Activated CD4-positive, alpha-beta T cell treated with anti-CD3 and anti-CD28 coated beads, Interleukin-2, amount 10 ng/mL, durations not matched to agents 7 days and 5 days (primary cell): ENCODE results near the gene PTPRM. TPM values are rescaled to one million over a fixed set of nuclear protein-coding genes. Genes with fewer than 3 reads are reported as not detected.

Experiments used
- CTCF ChIA-PET: fragments of 350-600 bp; sonication (Branson Sonifier 250); formaldehyde crosslinking; loops from one replicate; lab custom pipeline; 2021; ENCODE audit warnings: antibody characterized with exemption; lab: Charles Lee
- POLR2A ChIA-PET: fragments of 350-600 bp; sonication (Branson Sonifier 250); formaldehyde crosslinking; loops from one replicate; lab custom pipeline; 2021; ENCODE audit warnings: antibody characterized with exemption; lab: Charles Lee
- DNase-seq: peaks from one replicate; pipeline ENCODE4 v3.0.0-alpha.2; 2020
- H3K27ac Mint-ChIP-seq: one replicate; pipeline ENCODE4 v1.8.0; 2021; ENCODE audit warnings: mild to moderate bottlenecking, moderate library complexity, mixed read lengths
- H3K27me3 Mint-ChIP-seq: one replicate; pipeline ENCODE4 v1.8.0; 2021; ENCODE audit warnings: mixed read lengths
- H3K36me3 Mint-ChIP-seq: one replicate; pipeline ENCODE4 v1.8.0; 2021; ENCODE audit warnings: low read depth, mixed read lengths
- H3K4me1 Mint-ChIP-seq: one replicate; pipeline ENCODE4 v1.8.0; 2021; ENCODE audit warnings: mixed read lengths
- H3K4me3 Mint-ChIP-seq: one replicate; pipeline ENCODE4 v1.8.0; 2021; ENCODE audit warnings: mild to moderate bottlenecking, moderate library complexity, mixed read lengths
- H3K9me3 Mint-ChIP-seq: one replicate; pipeline ENCODE4 v1.8.0; 2021; ENCODE audit warnings: mixed read lengths
- total RNA-seq, 2 experiments: library from RNA; stranded (reverse); gene quantifications; one replicate each; pipeline ENCODE4 v1.2.3, GENCODE V29; 2021

The PTPRM gene
- total RNA-seq, 2 experiments from 2014 or later, result 5.1 to 10.5 TPM

DNA sequence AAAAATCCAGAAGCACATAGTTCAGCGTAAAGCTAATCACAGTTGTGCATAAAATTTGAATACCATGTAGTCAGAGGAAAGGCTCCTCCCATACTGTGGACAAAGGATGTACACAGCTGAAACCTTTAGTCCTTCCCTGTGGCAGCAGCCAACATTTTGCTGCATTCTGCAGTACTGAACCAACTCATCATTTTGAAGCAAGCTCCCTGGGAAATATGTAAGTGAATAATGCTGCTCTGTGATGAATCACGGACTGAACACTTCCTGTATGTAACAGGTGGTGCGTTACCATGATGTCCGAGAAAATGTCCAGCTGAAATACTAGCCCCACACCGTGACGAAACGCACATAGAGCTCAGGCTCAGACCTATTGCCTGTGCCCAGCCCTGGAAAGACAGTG lies 621.1 kb downstream of the PTPRM start:
- CTCF ChIA-PET, result no interaction called here
- POLR2A ChIA-PET, result no interaction called here
- no peak for DNase-seq
- Mint-ChIP-seq H3K27me3 (no peaks in the 10 kb centered on the region), H3K4me1 (no peaks in the 10 kb centered on the region), H3K9me3 (no peaks in the 10 kb centered on the region), H3K27ac (no peak overlapping the region), H3K36me3 (no peaks in the 10 kb centered on the region), H3K4me3 (no peak overlapping the region)

DNA sequence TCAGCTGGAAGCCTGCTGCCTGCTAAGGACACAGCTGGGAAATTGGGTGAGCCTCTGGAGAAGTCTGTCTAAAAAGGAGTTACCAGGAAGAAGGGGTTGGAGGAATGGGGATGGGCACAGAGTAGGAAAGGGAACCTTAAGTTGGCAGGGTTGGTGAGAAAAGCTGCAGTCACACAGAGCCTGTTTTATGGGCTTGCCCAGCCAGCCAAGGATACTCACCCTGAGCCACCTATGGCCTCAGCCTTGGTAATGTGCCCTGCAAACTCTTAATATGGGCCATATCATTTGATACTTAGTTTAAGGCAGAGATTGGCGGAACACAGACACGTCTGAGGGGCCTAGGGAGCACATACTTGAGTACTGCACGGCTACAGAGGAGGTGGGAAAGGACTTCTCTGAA lies 623.9 kb downstream of the PTPRM start:
- Mint-ChIP-seq H3K4me1 (no peaks in the 10 kb centered on the region), H3K27ac (no peak overlapping the region), H3K4me3 (no peak overlapping the region), H3K36me3 (no peaks in the 10 kb centered on the region), H3K27me3 (no peaks in the 10 kb centered on the region), H3K9me3 (no peaks in the 10 kb centered on the region)
- no peak for DNase-seq
- ChIA-PET POLR2A (no interaction called here), CTCF (no interaction called here)

DNA sequence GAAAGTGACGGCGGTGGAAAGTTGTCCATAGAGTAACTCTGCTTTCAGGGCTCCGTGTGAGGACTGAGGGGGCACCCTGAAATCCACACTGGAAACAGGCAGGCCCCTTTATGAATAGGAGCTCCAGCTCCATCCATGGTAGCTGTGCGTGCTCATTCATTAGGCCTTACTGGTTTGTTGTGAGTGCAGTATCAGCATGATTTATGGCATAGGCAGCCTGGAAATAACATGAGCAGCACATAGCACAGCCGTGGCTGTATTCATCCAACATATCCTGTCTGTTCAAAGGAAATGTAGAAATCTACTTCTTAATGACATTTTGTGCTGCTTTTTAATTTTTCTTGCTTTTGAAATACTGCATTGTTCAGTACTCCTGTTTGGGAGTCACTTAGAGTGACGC lies 627.3 kb downstream of the PTPRM start:
- POLR2A ChIA-PET, result no interaction called here
- H3K4me3 Mint-ChIP-seq, result no peak overlapping the region

DNA sequence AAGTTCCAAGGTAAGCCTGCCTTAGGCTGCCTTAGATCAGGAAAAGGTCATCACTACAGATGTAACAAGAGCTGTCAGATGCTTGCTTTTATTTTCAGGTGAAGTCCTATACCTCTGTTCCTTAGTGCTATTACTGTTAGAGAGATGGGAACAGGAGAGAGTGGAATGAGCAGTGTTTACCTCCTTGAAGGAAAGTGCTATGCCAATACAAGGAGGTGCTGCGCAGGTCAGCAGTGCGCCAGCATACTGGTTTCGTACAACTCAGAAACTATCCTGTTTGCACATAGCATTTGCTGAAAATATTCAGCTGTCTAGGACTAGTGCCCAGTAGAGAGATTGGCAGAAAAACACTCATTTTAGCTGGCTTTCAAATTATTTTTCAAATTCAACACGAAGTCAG lies 629.1 kb downstream of the PTPRM start:
- Mint-ChIP-seq H3K36me3 (no peaks in the 10 kb centered on the region), H3K9me3 (no peaks in the 10 kb centered on the region), H3K4me1 (no peaks in the 10 kb centered on the region), H3K27me3 (no peaks in the 10 kb centered on the region), H3K27ac (no peak overlapping the region), H3K4me3 (no peak overlapping the region)
- POLR2A ChIA-PET, result no interaction called here
- DNase-seq, result no peak
- CTCF ChIA-PET, result interaction anchor here (0.9 kb wide), 1 partner anchor 15 kb away, joined by 3 read pairs; no protein-coding TSS in a partner anchor

More for the DNA sequence above, 627.3 kb downstream of the PTPRM start:
- Mint-ChIP-seq H3K4me1 (no peaks in the 10 kb centered on the region), H3K9me3 (no peaks in the 10 kb centered on the region), H3K36me3 (no peaks in the 10 kb centered on the region), H3K27ac (no peak overlapping the region), H3K27me3 (no peaks in the 10 kb centered on the region)
- no peak for DNase-seq
- CTCF ChIA-PET, result no interaction called here

DNA sequence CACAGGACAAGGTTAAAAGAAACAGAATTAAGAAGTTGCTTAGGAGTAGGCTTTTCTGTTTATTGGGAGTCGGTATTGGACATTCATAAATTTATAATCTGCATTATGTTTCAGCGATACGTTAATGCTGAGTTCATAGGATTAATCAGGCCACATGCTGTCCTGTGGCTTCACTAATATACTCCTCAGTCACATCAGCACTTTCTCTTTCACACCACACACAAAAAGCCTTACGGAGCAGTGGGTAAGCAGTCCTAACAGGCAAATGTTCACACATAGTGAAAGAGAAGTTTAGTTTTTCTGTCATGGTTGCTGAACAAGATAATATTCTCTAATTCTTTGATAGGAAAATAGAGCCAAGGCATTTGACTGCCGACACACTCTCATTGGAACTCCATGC lies 630.4 kb downstream of the PTPRM start:
- Mint-ChIP-seq H3K4me3 (no peak overlapping the region), H3K36me3 (no peaks in the 10 kb centered on the region), H3K4me1 (no peaks in the 10 kb centered on the region), H3K27me3 (no peaks in the 10 kb centered on the region), H3K9me3 (no peaks in the 10 kb centered on the region), H3K27ac (no peak overlapping the region)
- POLR2A ChIA-PET, result no interaction called here
- CTCF ChIA-PET, result no interaction called here
- DNase-seq, result no peak

DNA sequence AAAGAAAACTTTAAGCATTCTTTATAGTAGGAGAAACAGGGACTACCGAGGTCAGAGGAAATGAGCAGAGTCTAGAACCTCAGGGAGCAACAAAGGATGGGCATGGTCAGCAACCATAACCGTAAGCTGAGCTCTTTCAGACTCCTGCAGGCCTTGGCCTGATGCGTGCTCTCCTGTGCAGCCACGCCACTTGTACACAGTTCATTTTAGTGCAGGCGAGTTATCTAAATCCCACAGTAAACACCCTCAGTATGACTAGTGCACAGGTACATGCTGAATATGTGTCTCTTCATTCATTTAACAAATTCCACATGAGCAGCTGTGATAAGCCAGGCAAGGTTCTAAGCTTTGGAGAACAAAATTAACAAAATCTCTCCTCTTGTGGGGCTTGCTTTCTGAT lies 640.9 kb downstream of the PTPRM start:
- H3K27ac Mint-ChIP-seq, result no peak overlapping the region
- ChIA-PET POLR2A (no interaction called here), CTCF (no interaction called here)
- no peaks in the 10 kb centered on the region for H3K36me3 Mint-ChIP-seq
- H3K9me3 Mint-ChIP-seq, result no peaks in the 10 kb centered on the region
- H3K4me3 Mint-ChIP-seq, result no peak overlapping the region
- no peak for DNase-seq
- H3K27me3 Mint-ChIP-seq, result no peaks in the 10 kb centered on the region
- H3K4me1 Mint-ChIP-seq, result no peaks in the 10 kb centered on the region

DNA sequence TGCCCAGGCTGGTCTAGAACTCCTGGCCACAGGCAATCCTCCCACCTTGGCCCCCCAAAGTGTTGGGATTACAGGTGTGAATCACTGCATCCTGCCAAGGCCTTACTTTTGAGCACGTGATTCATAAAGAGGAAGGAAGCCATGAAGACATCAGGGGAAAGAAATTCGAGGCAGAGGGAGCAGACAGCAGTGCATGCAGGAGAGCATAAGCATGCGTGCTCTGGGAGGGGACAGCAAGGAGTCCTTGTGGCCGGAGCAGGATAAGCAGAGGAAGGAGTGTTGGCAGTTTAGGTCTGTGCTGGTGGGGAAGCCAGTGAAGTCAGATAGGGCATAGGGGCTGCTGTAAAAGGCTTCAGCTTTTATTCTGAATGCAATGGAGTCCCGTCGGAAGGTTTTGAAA lies 641.6 kb downstream of the PTPRM start:
- Mint-ChIP-seq H3K27me3 (no peaks in the 10 kb centered on the region), H3K27ac (no peak overlapping the region), H3K4me1 (no peaks in the 10 kb centered on the region), H3K36me3 (no peaks in the 10 kb centered on the region), H3K9me3 (no peaks in the 10 kb centered on the region), H3K4me3 (no peak overlapping the region)
- ChIA-PET POLR2A (no interaction called here), CTCF (no interaction called here)
- no peak for DNase-seq

DNA sequence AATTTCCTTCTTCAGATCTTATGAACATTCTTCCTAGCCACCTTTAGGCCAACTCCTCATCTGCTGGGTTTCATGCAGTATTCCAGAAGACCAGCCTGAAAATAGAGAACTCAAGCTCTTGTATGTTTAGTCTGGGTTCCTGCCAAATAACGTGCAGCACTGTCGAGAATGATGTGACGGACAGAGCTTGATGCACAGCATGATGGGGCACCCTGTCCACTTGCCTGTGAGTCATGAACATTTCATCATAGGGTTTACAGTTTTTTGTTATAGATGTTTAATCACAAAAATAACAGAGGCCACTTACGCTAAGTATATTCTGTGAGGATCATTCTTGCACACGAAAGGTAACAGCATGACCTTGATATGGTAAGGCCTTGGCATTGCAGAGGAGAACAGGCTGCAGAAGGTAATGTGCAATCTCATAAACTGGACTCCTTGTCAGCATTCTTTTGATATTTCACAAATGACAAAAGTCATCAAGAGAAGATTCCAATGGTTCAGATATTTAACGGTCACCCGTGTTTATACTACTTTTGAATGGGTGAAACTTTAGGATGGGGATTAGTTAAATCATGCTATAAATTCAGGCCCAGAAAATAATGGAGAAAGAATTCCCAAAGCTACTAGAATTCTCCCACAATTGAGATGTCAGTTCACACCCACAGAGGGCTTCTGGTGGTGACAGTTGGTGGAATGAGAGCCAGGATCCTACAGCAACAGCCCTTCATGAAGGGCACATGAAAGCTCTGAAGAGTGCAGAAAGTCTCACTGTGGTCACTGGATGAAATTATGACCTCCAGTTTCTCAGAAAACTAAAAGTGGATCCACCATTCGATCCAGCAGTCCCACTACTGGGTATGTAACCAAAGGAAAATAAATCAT lies 646.0 kb downstream of the PTPRM start:
- DNase-seq, result no peak
- no peak overlapping the region for H3K4me3 Mint-ChIP-seq
- H3K27ac Mint-ChIP-seq, result no peak overlapping the region
- no peaks in the 10 kb centered on the region for H3K9me3 Mint-ChIP-seq
- H3K27me3 Mint-ChIP-seq, result no peaks in the 10 kb centered on the region
- CTCF ChIA-PET, result no interaction called here
- POLR2A ChIA-PET, result no interaction called here
- H3K4me1 Mint-ChIP-seq, result no peaks in the 10 kb centered on the region
- no peaks in the 10 kb centered on the region for H3K36me3 Mint-ChIP-seq

DNA sequence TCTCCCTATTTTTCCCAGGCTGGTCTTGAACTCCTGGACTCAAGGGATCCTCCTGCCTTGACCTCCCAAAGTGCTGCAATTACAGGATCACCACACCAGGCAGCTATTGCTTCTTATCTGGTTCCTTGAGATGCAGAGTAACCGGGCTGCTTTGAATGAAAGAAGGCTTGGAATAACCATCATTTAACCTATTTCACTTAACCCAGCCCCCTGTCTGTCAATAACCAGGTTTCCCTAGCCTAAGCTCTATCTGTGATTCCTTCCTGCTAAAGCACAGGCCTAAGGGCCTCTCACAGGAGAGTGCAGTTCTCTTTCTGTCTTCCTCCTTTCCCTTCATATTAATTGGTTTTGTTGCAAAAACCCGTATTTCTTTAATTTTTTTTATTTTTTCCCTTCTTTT lies 648.6 kb downstream of the PTPRM start:
- no peak for DNase-seq
- Mint-ChIP-seq H3K4me1 (no peaks in the 10 kb centered on the region), H3K27ac (no peak overlapping the region), H3K9me3 (no peaks in the 10 kb centered on the region), H3K4me3 (no peak overlapping the region), H3K27me3 (no peaks in the 10 kb centered on the region), H3K36me3 (no peaks in the 10 kb centered on the region)
- CTCF ChIA-PET, result no interaction called here
- POLR2A ChIA-PET, result no interaction called here

DNA sequence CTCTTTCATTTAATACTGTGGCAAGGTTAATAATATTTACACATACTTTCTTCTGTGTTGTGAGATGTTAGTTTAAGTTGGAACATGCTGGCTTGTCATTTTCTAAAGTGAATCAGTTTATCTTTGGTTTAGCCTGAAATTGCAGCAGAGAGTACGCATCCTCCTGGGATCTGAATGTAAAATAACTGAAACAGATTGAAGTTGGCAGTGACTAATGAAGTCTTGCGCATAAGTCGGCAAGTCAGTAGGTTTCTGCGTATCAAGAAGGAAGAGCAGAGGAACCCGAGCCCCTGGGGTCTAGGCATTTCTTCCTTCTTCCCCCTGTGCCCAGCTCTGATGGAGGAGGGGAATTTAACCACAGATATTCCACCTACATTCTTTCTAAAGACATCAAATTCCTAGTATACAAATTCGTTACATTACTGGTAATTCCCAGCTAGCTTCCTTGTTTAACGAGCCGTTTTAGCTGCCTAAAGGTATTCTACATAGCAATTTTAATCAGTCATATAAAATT lies 650.0 kb downstream of the PTPRM start:
- Mint-ChIP-seq H3K36me3 (no peaks in the 10 kb centered on the region), H3K9me3 (no peaks in the 10 kb centered on the region), H3K4me1 (no peaks in the 10 kb centered on the region), H3K27me3 (no peaks in the 10 kb centered on the region), H3K4me3 (no peak overlapping the region), H3K27ac (no peak overlapping the region)
- DNase-seq, result no peak
- ChIA-PET POLR2A (no interaction called here), CTCF (no interaction called here)

DNA sequence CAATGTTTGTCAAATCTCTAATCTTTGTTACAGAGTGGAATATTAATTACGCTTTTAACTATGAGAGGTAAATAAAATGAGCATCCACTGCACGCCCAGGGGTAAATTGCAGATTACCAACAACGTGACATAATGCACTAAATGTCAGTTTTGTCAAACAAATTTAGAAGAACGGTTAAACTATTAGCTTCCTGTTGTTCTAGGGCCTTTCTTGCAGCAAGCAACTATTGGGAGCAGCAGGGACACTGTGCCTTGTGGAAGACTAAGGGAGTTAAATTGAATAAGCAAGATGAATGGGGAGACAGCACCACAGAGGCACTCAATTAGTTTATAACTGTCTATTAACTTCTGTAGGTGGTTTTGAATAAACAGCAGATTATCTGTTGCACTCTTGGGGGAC lies 651.1 kb downstream of the PTPRM start:
- no peak for DNase-seq
- no peaks in the 10 kb centered on the region for H3K9me3 Mint-ChIP-seq
- no peak overlapping the region for H3K4me3 Mint-ChIP-seq
- CTCF ChIA-PET, result no interaction called here
- H3K27me3 Mint-ChIP-seq, result no peaks in the 10 kb centered on the region
- no peak overlapping the region for H3K27ac Mint-ChIP-seq
- POLR2A ChIA-PET, result no interaction called here
- H3K4me1 Mint-ChIP-seq, result no peaks in the 10 kb centered on the region
- H3K36me3 Mint-ChIP-seq, result no peaks in the 10 kb centered on the region

DNA sequence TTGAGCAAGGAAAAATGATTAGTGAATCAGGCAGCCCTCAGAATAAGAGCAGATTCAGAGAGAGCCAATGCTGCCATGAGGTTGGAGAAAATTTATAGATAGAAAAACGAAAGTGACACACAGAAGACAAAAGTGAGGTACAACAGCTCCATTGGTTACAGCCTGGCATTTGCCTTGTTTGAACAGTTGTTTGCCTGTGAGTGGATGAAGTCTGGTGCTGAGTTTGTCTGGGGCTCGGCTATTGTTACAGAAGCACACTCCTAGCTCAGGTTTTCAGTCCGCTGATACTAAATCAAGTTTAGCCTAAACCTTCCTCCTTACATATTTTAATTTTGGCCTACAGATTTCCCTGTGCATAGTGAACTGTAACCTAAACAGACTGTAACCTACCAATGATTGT lies 654.3 kb downstream of the PTPRM start:
- Mint-ChIP-seq H3K4me1 (no peaks in the 10 kb centered on the region), H3K4me3 (no peak overlapping the region), H3K27ac (no peak overlapping the region), H3K36me3 (no peaks in the 10 kb centered on the region), H3K27me3 (no peaks in the 10 kb centered on the region), H3K9me3 (no peaks in the 10 kb centered on the region)
- DNase-seq, result no peak
- POLR2A ChIA-PET, result interaction anchor here (0.5 kb wide), 1 partner anchor 15 kb away, joined by 3 read pairs; no protein-coding TSS in a partner anchor
- CTCF ChIA-PET, result no interaction called here

DNA sequence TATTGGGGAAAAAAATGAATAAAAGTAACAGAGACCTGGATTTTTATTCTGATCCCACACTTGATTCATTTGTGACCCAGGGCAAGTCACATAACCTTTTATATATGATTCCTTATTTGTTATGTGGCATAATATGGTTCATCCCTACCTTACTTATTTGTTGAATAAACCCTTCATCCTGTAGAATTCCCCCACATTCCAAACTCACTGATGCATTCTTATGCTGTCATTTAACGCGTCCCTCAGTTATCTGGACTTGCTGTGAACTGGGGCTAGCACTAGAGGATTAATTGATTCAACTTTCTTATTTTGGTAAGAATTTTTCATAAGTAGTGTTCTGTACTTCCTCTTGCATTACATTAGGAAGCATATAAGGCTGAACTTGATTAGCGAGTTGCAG lies 657.5 kb downstream of the PTPRM start:
- no peak overlapping the region for H3K27ac Mint-ChIP-seq
- no peaks in the 10 kb centered on the region for H3K27me3 Mint-ChIP-seq
- DNase-seq, result no peak
- H3K4me1 Mint-ChIP-seq, result no peaks in the 10 kb centered on the region
- H3K9me3 Mint-ChIP-seq, result no peaks in the 10 kb centered on the region
- no peak overlapping the region for H3K4me3 Mint-ChIP-seq
- no peaks in the 10 kb centered on the region for H3K36me3 Mint-ChIP-seq
- CTCF ChIA-PET, result no interaction called here
- POLR2A ChIA-PET, result no interaction called here

DNA sequence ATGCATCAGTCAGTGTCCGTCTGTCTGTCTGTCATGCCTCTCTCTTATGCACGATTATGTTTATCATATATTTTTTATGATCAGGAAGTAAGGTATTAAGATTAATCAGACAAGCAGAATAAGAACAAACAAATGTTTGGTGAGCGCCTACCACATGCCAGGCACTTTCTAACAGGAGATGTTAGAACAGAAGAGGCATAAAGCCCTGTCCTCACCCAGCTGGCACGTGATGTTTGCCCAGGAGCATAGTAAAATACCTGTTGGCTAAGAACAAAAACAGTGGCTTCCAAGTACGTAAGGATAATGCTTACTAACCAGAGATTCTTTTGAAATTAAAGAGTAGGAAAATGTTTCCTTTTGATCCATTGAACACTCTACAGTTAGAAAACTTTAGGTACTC lies 661.9 kb downstream of the PTPRM start:
- POLR2A ChIA-PET, result no interaction called here
- H3K27me3 Mint-ChIP-seq, result no peaks in the 10 kb centered on the region
- CTCF ChIA-PET, result no interaction called here
- no peak overlapping the region for H3K27ac Mint-ChIP-seq
- H3K9me3 Mint-ChIP-seq, result no peaks in the 10 kb centered on the region
- no peak overlapping the region for H3K4me3 Mint-ChIP-seq
- DNase-seq, result no peak
- H3K4me1 Mint-ChIP-seq, result peaks cover 8% of the 10 kb centered on the region
- no peaks in the 10 kb centered on the region for H3K36me3 Mint-ChIP-seq
